ENCODE measurements around the gene ABCA2. TPM values are rescaled to one million over a fixed set of nuclear protein-coding genes. Genes with fewer than 3 reads are reported as not detected.

ABCA2 gene
- total and polyA plus RNA-seq, 9 of the 15 experiments (the other 6 are each of a cell fraction or from before 2014, with no cell fraction given), result 0.69 to 16.3 (median 6.1) TPM; not detected in 2

- in situ Hi-C loops (cut with MboI), result no loop called here
- Histone ChIP-seq H2AFZ (ENCODE audit: low read depth, low read length) (no peak overlapping the region), H3K9me3 (replicated peaks; ENCODE audit: control insufficient read depth, insufficient read depth, low read depth, low read length) (no peaks in the 10 kb centered on the region), H3K27ac (ENCODE audit: extremely low read depth, low read depth, low read length) (no peak overlapping the region), H3K36me3 (ENCODE audit: control insufficient read depth, insufficient read depth, low read length) (peaks cover 38% of the 10 kb centered on the region; the same call in 2 of the 3 replicates), H3K9me1 (ENCODE audit: control insufficient read depth, insufficient read depth, low read length) (peaks cover 4% of the 10 kb centered on the region), H3K27me3 (ENCODE audit: control insufficient read depth in 2 of 2, insufficient read depth in 2 of 2, low read length in 2 of 2) (no peaks in the 10 kb centered on the region), H3K4me3 (no peak overlapping the region), H3K9ac (ENCODE audit: insufficient read depth in 1 of 2, low read depth in 2 of 2, low read length in 2 of 2) (no peak overlapping the region), H4K20me1 (replicated peaks; ENCODE audit: control insufficient read depth, insufficient read depth, low read length) (peaks cover 15% of the 10 kb centered on the region), H3K4me2 (ENCODE audit: insufficient read depth, low read length) (no peak overlapping the region), H3K79me2 (ENCODE audit: control insufficient read depth, insufficient read depth, low read length) (peaks cover 13% of the 10 kb centered on the region), H3K4me1 (replicated peaks in 1 of 2; ENCODE audit: control insufficient read depth in 2 of 2, insufficient read depth in 2 of 2, low read length in 2 of 2) (peaks cover 7 to 45% of the 10 kb centered on the region in 2 experiments; a peak in 4 of 5 replicates)
- DNase-seq (ENCODE audit: extremely low read depth in 1 of 4, low spot score in 3 of 4), result no peak
- FAIRE-seq, result no peak
- WGBS (ENCODE audit: insufficient coverage, low coverage, missing lambda C conversion rate), result 85% methylated on average over 21 of the region's 26 CpGs
- BruUV-seq (replicated peaks), result no TSS peak
- TF ChIP-seq BHLHE40 (IDR thresholded peaks at IDR 0.05; ENCODE audit: low read length), result no peak
- peak; percentile 33; the same call in 1 of the 2 replicates for TF ChIP-seq POLR2G (IDR thresholded peaks at IDR 0.05; ENCODE audit: low read depth, low read length)
- TF ChIP-seq E2F6 (IDR thresholded peaks at IDR 0.05; ENCODE audit: borderline replicate concordance in 1 of 2, extremely low read depth in 1 of 2, insufficient read depth in 1 of 2, insufficient read length in 1 of 2, low read depth in 1 of 2, low read length in 1 of 2, poor library complexity in 1 of 2, severe bottlenecking in 1 of 2), result no peak
- 0 out of 2 replicates have a peak, but pooled peaks have one; percentile 4 for TF ChIP-seq TAF15 (IDR thresholded peaks at IDR 0.05; ENCODE audit: low read depth, low read length)
- no peak for TF ChIP-seq ZNF133 (CRISPR knock-in tag; IDR thresholded peaks at IDR 0.05)
- TF ChIP-seq ARNT (IDR thresholded peaks at IDR 0.05), result no peak
- no peak for TF ChIP-seq SLC30A9 (CRISPR knock-in tag; IDR thresholded peaks at IDR 0.05)
- TF ChIP-seq CTBP1 (IDR thresholded peaks at IDR 0.05; ENCODE audit: borderline replicate concordance), result no peak
- no peak for TF ChIP-seq HMG20B (CRISPR knock-in tag; IDR thresholded peaks at IDR 0.05)
- TF ChIP-seq SMC3 (conservative IDR thresholded peaks at IDR 0.05; ENCODE audit: insufficient read depth, low read depth, low read length), result no peak
- no peak for TF ChIP-seq ZNF282 (CRISPR knock-in tag; IDR thresholded peaks at IDR 0.05)
- no peak for TF ChIP-seq ZBTB17 (CRISPR knock-in tag; IDR thresholded peaks at IDR 0.05)
- POLR2A ChIA-PET, result interaction anchor here (1.1 kb wide), 1 partner anchor 8 kb away, joined by 5 read pairs; no protein-coding TSS in a partner anchor
- no peak; the same call in 2 of the 3 replicates for ATAC-seq
- intact Hi-C loops (cut with micrococcal nuclease), result no loop called here
- CTCF ChIA-PET (ENCODE audit: low intra/inter-chr PET ratio), result interaction anchor here (0.6 kb wide), 1 partner anchor 117 kb away, joined by 3 read pairs; no protein-coding TSS in a partner anchor
Observed at GRCh38 chr9:137063311-137064026, 35.4 kb upstream of the ABCA2 start.
